Neural cell (in vitro differentiated cells): Measurements from ENCODE around the gene GALE. TPM values are rescaled to one million over a fixed set of nuclear protein-coding genes. Genes with fewer than 3 reads are reported as not detected.

Experiments
- H2AFZ ChIP-seq: fragments of 200-600, 300-800 bp; sonication (generic), shearing (Covaris generic); 2 replicates; pipeline ENCODE4 v1.6.0; 2014; ENCODE audit warnings: low read depth, mild to moderate bottlenecking, antibody characterized with exemption, low read length, moderate library complexity
- H3F3A ChIP-seq: fragments of 200-600 bp; shearing (Covaris generic); 2 replicates; pipeline ENCODE4 v1.6.1; 2016; ENCODE audit warnings: mild to moderate bottlenecking, moderate library complexity, mixed read lengths, antibody characterized with exemption, low read length; ENCODE audit not compliant: insufficient read depth, poor library complexity, severe bottlenecking
- H3K27ac ChIP-seq: fragments of 200-600, 300-800 bp; sonication (generic), shearing (Covaris generic); 2 replicates; pipeline ENCODE4 v1.5.1; 2014; ENCODE audit warnings: mild to moderate bottlenecking, low read length, moderate library complexity
- H3K27me3 ChIP-seq: fragments of 300-800, 200-600 bp; sonication (generic), shearing (Covaris generic); 2 replicates; pipeline ENCODE4 v1.6.0; 2014; ENCODE audit warnings: mild to moderate bottlenecking, low read depth, low read length, moderate library complexity; ENCODE audit not compliant: insufficient read depth
- H3K36me3 ChIP-seq: fragments of 300-800, 200-600 bp; sonication (generic), shearing (Covaris generic); 2 replicates; pipeline ENCODE4 v1.5.1; 2014; ENCODE audit warnings: mild to moderate bottlenecking, antibody characterized with exemption, low read length, moderate library complexity; ENCODE audit not compliant: insufficient read depth
- H3K4me2 ChIP-seq: fragments of 300-800, 200-600 bp; sonication (generic), shearing (Covaris generic); 2 replicates; pipeline ENCODE4 v1.6.0; 2014; ENCODE audit warnings: mild to moderate bottlenecking, low read length
- H3K4me3 ChIP-seq: fragments of 300-800, 200-600 bp; sonication (generic), shearing (Covaris generic); 2 replicates; pipeline ENCODE4 v1.5.1; 2014; ENCODE audit warnings: mild to moderate bottlenecking, low read length, moderate library complexity
- H3K79me2 ChIP-seq: fragments of 200-600 bp; shearing (Covaris generic); replicated peaks from 2 replicates; pipeline ENCODE4 v1.6.0; 2014; ENCODE audit warnings: mild to moderate bottlenecking, low read length, moderate library complexity; ENCODE audit not compliant: insufficient read depth
- H3K9ac ChIP-seq: fragments of 300-800, 200-600 bp; sonication (generic), shearing (Covaris generic); 2 replicates; pipeline ENCODE4 v1.6.1; 2016; ENCODE audit warnings: mild to moderate bottlenecking, low read length, mixed read lengths
- H3K9me2 ChIP-seq: fragments of 200-600 bp; shearing (Covaris generic); 2 replicates; pipeline ENCODE4 v1.6.1; 2016; ENCODE audit warnings: mild to moderate bottlenecking, low read length, mixed read lengths; ENCODE audit not compliant: insufficient read depth
- H3K9me3 ChIP-seq: fragments of 200-600, 300-800 bp; sonication (generic), shearing (Covaris generic); 2 replicates; pipeline ENCODE4 v1.6.1; 2016; ENCODE audit warnings: mild to moderate bottlenecking, mixed run types, low read length, moderate library complexity, mixed read lengths
- H4K20me1 ChIP-seq: fragments of 200-600 bp; shearing (Covaris generic); 2 replicates; pipeline ENCODE4 v1.6.1; 2016; ENCODE audit warnings: mild to moderate bottlenecking, mixed run types; ENCODE audit not compliant: insufficient read depth
- CTCF ChIP-seq: fragments of 450-650 bp; IDR thresholded peaks from 2 replicates; pipeline ENCODE4 v1.5.1; 2014; ENCODE audit warnings: antibody characterized with exemption, mild to moderate bottlenecking, moderate library complexity; ENCODE audit not compliant: poor library complexity, severe bottlenecking
- EP300 ChIP-seq: fragments of 450-650 bp; conservative IDR thresholded peaks from 2 replicates; pipeline ENCODE4 v1.6.1; 2014; ENCODE audit warnings: antibody characterized with exemption, mild to moderate bottlenecking, moderate library complexity; ENCODE audit not compliant: poor library complexity, severe bottlenecking
- EZH2 ChIP-seq: fragments of 200-600, 300-800 bp; shearing (Covaris generic), sonication (generic); IDR thresholded peaks from 2 replicates; pipeline ENCODE4 v1.6.1; 2014; ENCODE audit warnings: antibody characterized with exemption, low read length, borderline replicate concordance, mild to moderate bottlenecking; ENCODE audit not compliant: insufficient read depth, poor library complexity, severe bottlenecking
- MXI1 ChIP-seq: fragments of 450-650 bp; conservative IDR thresholded peaks from 2 replicates; pipeline ENCODE4 v1.6.1; 2014; ENCODE audit warnings: antibody characterized with exemption, mild to moderate bottlenecking; ENCODE audit not compliant: poor library complexity, severe bottlenecking
- POLR2AphosphoS5 ChIP-seq: IDR thresholded peaks from 2 replicates; pipeline ENCODE4 v1.6.1; 2012
- RAD21 ChIP-seq: fragments of 450-650 bp; conservative IDR thresholded peaks from 2 replicates; pipeline ENCODE4 v1.6.1; 2014; ENCODE audit warnings: antibody characterized with exemption, mild to moderate bottlenecking, moderate library complexity
- SMC3 ChIP-seq: fragments of 450-650 bp; conservative IDR thresholded peaks from 2 replicates; pipeline ENCODE4 v1.6.1; 2014; ENCODE audit warnings: antibody characterized with exemption, mild to moderate bottlenecking, moderate library complexity; ENCODE audit not compliant: poor library complexity
- TAF1 ChIP-seq: IDR thresholded peaks from 2 replicates; pipeline ENCODE4 v1.6.1; 2012; ENCODE audit warnings: low read depth
- polyA plus RNA-seq: library from polyadenylated mRNA; depleted of rRNA; stranded (reverse); fragments of >200 nt; gene quantifications from 2 replicates; pipeline ENCODE4 v1.2.3, GENCODE V29; 2014
- TF ChIP-seq, protein P1 (sequence below): IDR thresholded peaks from 2 replicates; pipeline ENCODE4 v1.6.1; 2012; ENCODE audit warnings: borderline replicate concordance

Gene GALE
- polyA plus RNA-seq, 1 donor from 2014 or later = 109 TPM

GRCh38 chr1:23756676-23757075 is 43.9 kb downstream of the GALE start:
- Histone ChIP-seq H2AFZ (no peak overlapping the region), H3K4me3 (no peak overlapping the region), H3F3A (no peaks in the 10 kb centered on the region), H3K36me3 (peaks cover 12% of the 10 kb centered on the region), H3K79me2 (no peaks in the 10 kb centered on the region), H3K4me2 (no peak overlapping the region), H3K9me3 (no peaks in the 10 kb centered on the region), H3K27ac (no peak overlapping the region), H4K20me1 (no peaks in the 10 kb centered on the region), H3K27me3 (no peaks in the 10 kb centered on the region), H3K9ac (no peak overlapping the region), H3K9me2 (no peaks in the 10 kb centered on the region)
- TF ChIP-seq, protein P1, sequence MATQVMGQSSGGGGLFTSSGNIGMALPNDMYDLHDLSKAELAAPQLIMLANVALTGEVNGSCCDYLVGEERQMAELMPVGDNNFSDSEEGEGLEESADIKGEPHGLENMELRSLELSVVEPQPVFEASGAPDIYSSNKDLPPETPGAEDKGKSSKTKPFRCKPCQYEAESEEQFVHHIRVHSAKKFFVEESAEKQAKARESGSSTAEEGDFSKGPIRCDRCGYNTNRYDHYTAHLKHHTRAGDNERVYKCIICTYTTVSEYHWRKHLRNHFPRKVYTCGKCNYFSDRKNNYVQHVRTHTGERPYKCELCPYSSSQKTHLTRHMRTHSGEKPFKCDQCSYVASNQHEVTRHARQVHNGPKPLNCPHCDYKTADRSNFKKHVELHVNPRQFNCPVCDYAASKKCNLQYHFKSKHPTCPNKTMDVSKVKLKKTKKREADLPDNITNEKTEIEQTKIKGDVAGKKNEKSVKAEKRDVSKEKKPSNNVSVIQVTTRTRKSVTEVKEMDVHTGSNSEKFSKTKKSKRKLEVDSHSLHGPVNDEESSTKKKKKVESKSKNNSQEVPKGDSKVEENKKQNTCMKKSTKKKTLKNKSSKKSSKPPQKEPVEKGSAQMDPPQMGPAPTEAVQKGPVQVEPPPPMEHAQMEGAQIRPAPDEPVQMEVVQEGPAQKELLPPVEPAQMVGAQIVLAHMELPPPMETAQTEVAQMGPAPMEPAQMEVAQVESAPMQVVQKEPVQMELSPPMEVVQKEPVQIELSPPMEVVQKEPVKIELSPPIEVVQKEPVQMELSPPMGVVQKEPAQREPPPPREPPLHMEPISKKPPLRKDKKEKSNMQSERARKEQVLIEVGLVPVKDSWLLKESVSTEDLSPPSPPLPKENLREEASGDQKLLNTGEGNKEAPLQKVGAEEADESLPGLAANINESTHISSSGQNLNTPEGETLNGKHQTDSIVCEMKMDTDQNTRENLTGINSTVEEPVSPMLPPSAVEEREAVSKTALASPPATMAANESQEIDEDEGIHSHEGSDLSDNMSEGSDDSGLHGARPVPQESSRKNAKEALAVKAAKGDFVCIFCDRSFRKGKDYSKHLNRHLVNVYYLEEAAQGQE = no peak

DNA sequence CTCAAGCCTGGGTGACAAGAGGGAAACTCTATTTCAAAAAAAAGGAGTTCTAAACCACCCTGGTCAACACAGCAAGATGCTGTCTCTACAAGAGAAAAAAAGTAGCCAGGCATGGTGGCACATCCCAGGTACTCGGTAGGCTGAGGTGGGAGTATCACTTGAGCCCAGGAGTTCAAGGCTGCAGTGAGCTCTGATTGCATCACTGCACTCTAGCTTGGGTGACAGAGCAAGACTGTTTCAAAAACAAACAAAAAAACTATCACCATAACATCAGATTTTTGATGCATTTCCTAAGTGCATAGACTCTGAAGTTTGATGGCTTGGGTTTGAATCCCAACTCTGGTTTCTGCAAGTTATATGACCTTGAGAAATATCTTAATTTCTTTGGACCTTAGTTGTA is 47.6 kb downstream of the GALE start:
- Histone ChIP-seq H2AFZ (no peak overlapping the region), H3K79me2 (peaks cover 11% of the 10 kb centered on the region), H4K20me1 (no peaks in the 10 kb centered on the region), H3K9ac (no peak overlapping the region), H3K27me3 (no peaks in the 10 kb centered on the region), H3K4me2 (no peak overlapping the region), H3K36me3 (peaks cover 12% of the 10 kb centered on the region), H3K27ac (no peak overlapping the region), H3F3A (no peaks in the 10 kb centered on the region), H3K4me3 (no peak overlapping the region), H3K9me3 (no peaks in the 10 kb centered on the region), H3K9me2 (no peaks in the 10 kb centered on the region)
- TF ChIP-seq CTCF (no peak), POLR2AphosphoS5 (no peak), EP300 (no peak), TAF1 (no peak), EZH2 (no peak), SMC3 (no peak), MXI1 (no peak), RAD21 (no peak)
- TF ChIP-seq, protein P1 = no peak
